Measurements from ENCODE around the gene FAM78A.
A peak's percentile ranks its signal among the peaks of the same experiment; 100 is the strongest.
"Not testable (repeated sequence)": the region's sequence is repeated elsewhere in the genome, so short reads cannot be mapped to it uniquely, and the experiment has no call there.

The FAM78A gene

DNA sequence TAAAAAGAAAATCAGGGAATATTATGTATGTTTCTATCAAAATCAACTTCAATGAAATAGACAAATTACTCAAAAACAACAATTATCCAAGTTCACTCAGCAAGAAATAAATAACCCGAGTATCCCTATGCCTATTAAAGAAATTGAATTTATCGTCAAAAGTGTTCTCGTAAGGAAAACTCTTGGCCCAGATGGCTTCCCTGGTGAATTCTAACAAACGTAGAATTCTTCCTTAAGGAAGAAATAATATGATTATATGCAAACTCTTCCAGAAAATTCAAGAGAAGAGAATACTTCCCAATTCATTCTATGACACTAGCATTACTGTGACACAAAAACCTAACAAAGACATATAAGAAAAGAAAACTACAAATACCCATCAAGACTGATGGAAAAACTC, 29.7 kb downstream of the FAM78A start:
- DNase-seq (ENCODE audit: low read depth) = no peak
- no peak overlapping the region for H3K4me3 ChIP-seq (replicated peaks; ENCODE audit: low read depth, low read length)
- TF ChIP-seq, protein P1, sequence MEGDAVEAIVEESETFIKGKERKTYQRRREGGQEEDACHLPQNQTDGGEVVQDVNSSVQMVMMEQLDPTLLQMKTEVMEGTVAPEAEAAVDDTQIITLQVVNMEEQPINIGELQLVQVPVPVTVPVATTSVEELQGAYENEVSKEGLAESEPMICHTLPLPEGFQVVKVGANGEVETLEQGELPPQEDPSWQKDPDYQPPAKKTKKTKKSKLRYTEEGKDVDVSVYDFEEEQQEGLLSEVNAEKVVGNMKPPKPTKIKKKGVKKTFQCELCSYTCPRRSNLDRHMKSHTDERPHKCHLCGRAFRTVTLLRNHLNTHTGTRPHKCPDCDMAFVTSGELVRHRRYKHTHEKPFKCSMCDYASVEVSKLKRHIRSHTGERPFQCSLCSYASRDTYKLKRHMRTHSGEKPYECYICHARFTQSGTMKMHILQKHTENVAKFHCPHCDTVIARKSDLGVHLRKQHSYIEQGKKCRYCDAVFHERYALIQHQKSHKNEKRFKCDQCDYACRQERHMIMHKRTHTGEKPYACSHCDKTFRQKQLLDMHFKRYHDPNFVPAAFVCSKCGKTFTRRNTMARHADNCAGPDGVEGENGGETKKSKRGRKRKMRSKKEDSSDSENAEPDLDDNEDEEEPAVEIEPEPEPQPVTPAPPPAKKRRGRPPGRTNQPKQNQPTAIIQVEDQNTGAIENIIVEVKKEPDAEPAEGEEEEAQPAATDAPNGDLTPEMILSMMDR (IDR thresholded peaks at IDR 0.05; ENCODE audit: low read length, missing control alignments) = no peak

DNA sequence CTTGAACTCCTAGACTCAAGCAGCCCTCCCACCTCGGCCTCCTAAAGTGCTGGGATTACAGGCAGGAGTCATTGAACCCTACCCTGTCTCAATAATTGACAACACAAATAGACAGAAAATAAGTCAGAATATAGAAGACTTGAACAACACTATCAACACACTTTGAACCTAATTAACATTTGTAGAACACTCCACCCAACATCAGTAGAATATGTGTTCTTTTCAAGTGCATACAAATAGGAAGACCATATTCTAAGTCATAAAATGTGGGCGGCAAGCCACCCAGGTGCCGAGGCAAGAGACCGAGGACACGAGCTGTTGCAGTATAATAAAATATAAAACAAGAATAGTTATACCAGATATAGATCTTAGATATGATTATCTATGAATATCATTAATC, 32.0 kb downstream of the FAM78A start:
- H3K4me3 ChIP-seq (replicated peaks; ENCODE audit: low read depth, low read length); DNase-seq (ENCODE audit: low read depth): not testable (repeated sequence)

DNA sequence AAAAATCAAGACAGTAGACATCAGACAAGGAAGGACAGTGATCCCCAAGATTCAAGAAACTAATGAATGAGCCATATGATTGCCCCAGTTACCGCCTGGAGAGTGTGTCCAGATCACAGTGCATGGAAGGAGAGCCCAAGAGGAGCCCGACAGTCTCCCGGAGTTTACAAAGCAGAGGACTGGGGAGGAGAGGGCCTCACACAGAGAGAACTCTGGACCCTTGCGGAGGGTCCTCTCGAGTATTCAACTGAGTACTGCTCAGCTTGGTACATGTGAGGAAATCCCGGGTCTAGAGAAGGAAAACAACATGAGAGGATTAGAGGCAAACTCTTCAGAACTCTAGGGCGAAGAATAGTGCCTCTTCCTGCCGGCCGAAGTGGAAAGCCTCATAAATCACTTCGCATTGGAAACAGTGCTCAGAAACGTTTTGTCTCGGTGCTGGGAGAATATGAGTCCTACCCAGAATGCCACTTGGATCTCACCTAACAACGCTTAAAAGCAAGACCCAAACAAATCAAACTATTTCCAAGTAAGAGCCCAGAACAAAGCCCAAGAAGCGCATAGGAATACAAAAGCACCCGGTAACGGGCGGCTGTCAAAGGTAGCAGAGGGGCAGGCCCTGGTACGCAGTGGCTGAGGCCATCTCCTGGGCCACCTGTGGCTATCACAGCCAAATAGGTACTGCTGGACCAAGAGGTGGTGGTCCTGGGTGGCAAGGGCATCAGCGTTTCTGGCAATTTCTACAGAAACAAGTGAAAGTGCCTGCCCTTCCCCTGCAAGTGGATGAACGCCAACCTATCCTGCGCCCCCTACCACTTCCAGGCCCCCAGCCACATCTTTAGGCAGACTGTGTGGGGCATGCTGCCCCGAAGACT, 36.0 kb downstream of the FAM78A start:
- TF ChIP-seq, protein P1 (IDR thresholded peaks at IDR 0.05; ENCODE audit: low read length, missing control alignments) = no peak
- no peak for DNase-seq (ENCODE audit: low read depth)

DNA sequence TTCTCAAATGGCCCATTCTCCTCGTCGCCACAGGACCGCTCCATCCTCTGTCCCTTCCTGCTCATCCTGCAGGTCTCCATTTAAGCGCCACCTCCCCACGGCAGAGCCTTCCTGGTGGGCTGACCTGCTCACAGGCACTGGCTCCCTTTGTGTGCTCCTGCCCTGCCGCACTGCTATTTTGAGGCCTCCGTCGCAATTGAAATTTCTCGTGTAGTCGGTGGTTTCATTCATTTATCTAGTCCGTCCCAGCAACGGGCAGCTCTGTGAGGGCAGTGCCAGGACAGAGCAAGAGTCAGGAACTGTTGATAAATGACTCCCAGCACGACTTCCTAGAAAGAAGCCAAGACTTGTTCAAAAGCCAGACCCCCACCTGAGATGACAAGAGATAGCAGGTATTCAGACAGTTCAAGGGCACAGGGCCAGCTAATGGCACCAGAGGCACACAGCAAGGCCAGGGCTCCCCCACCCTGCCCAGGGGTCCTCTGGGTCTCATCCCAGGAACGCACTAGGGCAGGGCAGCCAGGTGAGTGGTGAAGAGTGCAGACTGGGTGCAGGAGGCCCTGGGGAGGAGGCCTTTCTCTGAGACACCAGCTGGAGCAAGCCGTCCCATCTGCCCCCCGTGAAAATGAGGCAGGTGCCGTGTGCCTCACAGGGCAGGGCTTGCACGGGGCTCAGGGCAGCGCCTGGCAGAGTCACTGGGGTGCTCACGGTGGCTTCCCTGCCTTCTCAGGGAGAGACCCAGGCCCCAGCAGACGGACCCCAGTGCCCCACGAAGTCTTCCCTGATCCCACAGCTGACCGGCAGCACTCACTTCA, 36.9 kb downstream of the FAM78A start:
- DNase-seq (ENCODE audit: low read depth) = no peak
- TF ChIP-seq, protein P1 (IDR thresholded peaks at IDR 0.05; ENCODE audit: low read length, missing control alignments) = no peak
- H3K4me3 ChIP-seq (replicated peaks; ENCODE audit: low read depth, low read length) = no peak overlapping the region

More for the DNA sequence above, 36.0 kb downstream of the FAM78A start:
- no peak overlapping the region for H3K4me3 ChIP-seq (replicated peaks; ENCODE audit: low read depth, low read length)

DNA sequence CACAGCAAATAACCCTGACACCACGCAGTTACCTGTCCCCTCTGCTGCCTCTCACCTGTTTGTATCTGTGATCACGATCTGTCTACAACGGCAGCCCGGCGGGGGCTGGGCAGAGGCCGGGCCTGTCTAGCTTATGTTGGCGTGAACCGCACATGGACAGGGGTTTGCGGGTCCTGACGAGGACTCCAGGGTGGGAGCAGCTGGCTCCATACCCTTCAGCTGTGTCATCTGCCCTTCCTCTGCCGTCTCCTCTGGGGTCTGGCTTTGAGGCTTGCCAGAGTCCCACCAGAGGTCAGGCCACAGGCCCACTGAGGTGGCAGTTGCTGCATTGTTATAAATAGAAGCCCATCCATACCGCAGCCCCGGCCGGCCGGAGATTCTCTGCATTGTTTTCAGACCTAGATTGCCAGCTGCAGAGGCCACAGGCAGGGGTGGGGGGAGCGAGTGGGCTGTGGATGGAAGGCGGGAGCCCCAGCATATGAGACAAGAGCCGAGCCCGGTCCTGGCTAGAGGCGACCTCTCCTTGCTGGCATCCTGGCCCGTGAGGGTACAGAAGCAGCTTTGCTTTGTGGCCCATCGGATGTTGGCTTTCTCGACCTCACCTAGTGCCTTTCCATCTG, 37.8 kb downstream of the FAM78A start:
- DNase-seq (ENCODE audit: low read depth) = peak; percentile 26
- H3K4me3 ChIP-seq (replicated peaks; ENCODE audit: low read depth, low read length) = no peak overlapping the region
- TF ChIP-seq, protein P1 (IDR thresholded peaks at IDR 0.05; ENCODE audit: low read length, missing control alignments) = no peak

DNA sequence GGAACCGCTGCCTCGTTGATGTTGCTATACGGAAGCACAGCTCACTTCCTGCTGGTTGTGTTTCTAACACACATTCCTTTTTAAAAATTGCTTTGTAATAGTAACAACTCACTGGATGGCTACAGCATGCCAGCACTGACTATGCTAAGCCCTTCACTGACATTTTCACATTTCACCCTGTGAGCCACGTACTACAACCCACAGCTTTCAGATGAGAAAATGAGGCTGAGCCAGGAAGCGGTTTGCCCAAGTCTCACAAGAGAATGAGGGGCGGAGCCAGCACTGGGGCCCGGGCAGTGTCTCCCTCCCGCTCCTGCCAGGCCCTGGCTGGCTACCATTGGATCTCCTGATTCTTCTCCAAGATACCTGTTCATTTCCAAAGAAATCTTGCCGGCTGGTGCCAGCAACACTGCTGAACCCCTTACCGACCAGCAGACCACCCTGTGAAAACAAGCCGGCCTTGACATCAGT, 38.3 kb downstream of the FAM78A start:
- TF ChIP-seq, protein P1 (IDR thresholded peaks at IDR 0.05; ENCODE audit: low read length, missing control alignments) = no peak
- DNase-seq (ENCODE audit: low read depth) = peak; percentile 70
- H3K4me3 ChIP-seq (replicated peaks; ENCODE audit: low read depth, low read length) = no peak overlapping the region

DNA sequence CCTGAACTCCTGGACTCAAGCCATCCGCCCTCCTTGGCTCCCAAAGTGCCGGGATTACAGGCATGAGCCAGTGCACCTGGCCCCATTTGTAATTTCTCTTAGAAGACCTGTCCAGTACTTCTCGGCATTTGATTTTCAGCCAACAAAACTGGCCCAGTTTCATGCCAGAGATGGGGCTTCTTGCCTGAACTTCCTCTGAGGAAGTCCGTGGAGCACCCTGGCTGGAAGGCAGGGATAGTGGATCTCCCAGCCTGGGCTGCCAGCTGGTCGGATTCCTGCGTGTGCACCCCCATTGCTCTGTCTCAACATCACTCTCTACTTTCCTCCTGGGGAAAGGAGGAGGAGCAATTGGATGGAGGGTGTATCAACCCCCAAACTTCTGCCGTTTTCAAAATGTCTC, 39.0 kb downstream of the FAM78A start:
- H3K4me3 ChIP-seq (replicated peaks; ENCODE audit: low read depth, low read length) = no peak overlapping the region
- TF ChIP-seq, protein P1 (IDR thresholded peaks at IDR 0.05; ENCODE audit: low read length, missing control alignments) = no peak
- DNase-seq (ENCODE audit: low read depth) = no peak

Data from fibroblast of pulmonary artery (primary cell).